ENCODE data around the gene PLXDC2.

GRCh38 chr10:20147684-20148083, 331.5 kb downstream of the PLXDC2 start:
- TF ChIP-seq SIN3A (IDR thresholded peaks at IDR 0.05; ENCODE audit: borderline replicate concordance, insufficient read depth, low read depth, low read length) = no peak
- TF ChIP-seq CTCF (IDR thresholded peaks at IDR 0.05) = no peak
- no peak for TF ChIP-seq POLR2AphosphoS5 (IDR thresholded peaks at IDR 0.05; ENCODE audit: low read depth, low read length)
- no peak for TF ChIP-seq REST (IDR thresholded peaks at IDR 0.05; ENCODE audit: insufficient read depth in 1 of 2, low read depth in 2 of 2, low read length in 1 of 2)
- no peak for TF ChIP-seq TCF7L2 (IDR thresholded peaks at IDR 0.05; ENCODE audit: low read depth, low read length)

Data from Panc1 (cell line).